ENCODE results near the gene PRPF38B. TPM values are rescaled to one million over a fixed set of nuclear protein-coding genes. Genes with fewer than 3 reads are reported as not detected.

The PRPF38B gene
- total and polyA plus RNA-seq, 9 of the 15 experiments (the other 6 are each of a cell fraction or from before 2014, with no cell fraction given), result 25.3 to 85.5 (median 66.4) TPM

GRCh38 chr1:108747171-108747850, 55.2 kb downstream of the PRPF38B start (continued):
- 0 out of 2 replicates have a peak, but pooled peaks have one; percentile 54 for TF ChIP-seq ZBTB26 (CRISPR knock-in tag; IDR thresholded peaks at IDR 0.05)
- TF ChIP-seq, protein P1, sequence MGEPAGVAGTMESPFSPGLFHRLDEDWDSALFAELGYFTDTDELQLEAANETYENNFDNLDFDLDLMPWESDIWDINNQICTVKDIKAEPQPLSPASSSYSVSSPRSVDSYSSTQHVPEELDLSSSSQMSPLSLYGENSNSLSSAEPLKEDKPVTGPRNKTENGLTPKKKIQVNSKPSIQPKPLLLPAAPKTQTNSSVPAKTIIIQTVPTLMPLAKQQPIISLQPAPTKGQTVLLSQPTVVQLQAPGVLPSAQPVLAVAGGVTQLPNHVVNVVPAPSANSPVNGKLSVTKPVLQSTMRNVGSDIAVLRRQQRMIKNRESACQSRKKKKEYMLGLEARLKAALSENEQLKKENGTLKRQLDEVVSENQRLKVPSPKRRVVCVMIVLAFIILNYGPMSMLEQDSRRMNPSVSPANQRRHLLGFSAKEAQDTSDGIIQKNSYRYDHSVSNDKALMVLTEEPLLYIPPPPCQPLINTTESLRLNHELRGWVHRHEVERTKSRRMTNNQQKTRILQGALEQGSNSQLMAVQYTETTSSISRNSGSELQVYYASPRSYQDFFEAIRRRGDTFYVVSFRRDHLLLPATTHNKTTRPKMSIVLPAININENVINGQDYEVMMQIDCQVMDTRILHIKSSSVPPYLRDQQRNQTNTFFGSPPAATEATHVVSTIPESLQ (CRISPR knock-in tag; IDR thresholded peaks at IDR 0.05), result no peak
- no peak for TF ChIP-seq ZSCAN29 (IDR thresholded peaks at IDR 0.05)
- TF ChIP-seq POLR2G (IDR thresholded peaks at IDR 0.05; ENCODE audit: low read depth, low read length), result no peak
- TF ChIP-seq ZKSCAN3 (CRISPR knock-in tag; IDR thresholded peaks at IDR 0.05), result no peak
- TF ChIP-seq, protein P2, sequence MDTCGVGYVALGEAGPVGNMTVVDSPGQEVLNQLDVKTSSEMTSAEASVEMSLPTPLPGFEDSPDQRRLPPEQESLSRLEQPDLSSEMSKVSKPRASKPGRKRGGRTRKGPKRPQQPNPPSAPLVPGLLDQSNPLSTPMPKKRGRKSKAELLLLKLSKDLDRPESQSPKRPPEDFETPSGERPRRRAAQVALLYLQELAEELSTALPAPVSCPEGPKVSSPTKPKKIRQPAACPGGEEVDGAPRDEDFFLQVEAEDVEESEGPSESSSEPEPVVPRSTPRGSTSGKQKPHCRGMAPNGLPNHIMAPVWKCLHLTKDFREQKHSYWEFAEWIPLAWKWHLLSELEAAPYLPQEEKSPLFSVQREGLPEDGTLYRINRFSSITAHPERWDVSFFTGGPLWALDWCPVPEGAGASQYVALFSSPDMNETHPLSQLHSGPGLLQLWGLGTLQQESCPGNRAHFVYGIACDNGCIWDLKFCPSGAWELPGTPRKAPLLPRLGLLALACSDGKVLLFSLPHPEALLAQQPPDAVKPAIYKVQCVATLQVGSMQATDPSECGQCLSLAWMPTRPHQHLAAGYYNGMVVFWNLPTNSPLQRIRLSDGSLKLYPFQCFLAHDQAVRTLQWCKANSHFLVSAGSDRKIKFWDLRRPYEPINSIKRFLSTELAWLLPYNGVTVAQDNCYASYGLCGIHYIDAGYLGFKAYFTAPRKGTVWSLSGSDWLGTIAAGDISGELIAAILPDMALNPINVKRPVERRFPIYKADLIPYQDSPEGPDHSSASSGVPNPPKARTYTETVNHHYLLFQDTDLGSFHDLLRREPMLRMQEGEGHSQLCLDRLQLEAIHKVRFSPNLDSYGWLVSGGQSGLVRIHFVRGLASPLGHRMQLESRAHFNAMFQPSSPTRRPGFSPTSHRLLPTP (IDR thresholded peaks at IDR 0.05; ENCODE audit: borderline replicate concordance, extremely low read depth, insufficient read length), result no peak
- TF ChIP-seq ETS2 (tag; IDR thresholded peaks at IDR 0.05; ENCODE audit: borderline replicate concordance, poor library complexity, severe bottlenecking), result no peak
- no peak for TF ChIP-seq PCBP1 (IDR thresholded peaks at IDR 0.05; ENCODE audit: low read depth, low read length, poor library complexity, severe bottlenecking)
- TF ChIP-seq U2AF1 (optimal IDR thresholded peaks at IDR 0.05; ENCODE audit: low read depth, low read length), result no peak
- TF ChIP-seq MLX (CRISPR knock-in tag; conservative IDR thresholded peaks at IDR 0.05), result no peak
- TF ChIP-seq XRCC3 (IDR thresholded peaks at IDR 0.05), result no peak
- TF ChIP-seq NR0B1 (IDR thresholded peaks at IDR 0.05; ENCODE audit: partially characterized antibody), result no peak
- peak; percentile 81 to 86 for TF ChIP-seq FOXK2 (conservative IDR thresholded peaks at IDR 0.05 in 1 of 2, IDR thresholded peaks at IDR 0.05 in 1 of 2; ENCODE audit: low read depth in 2 of 2)
- TF ChIP-seq EZH2 (IDR thresholded peaks at IDR 0.05; ENCODE audit: borderline replicate concordance, low read depth, low read length), result no peak
- TF ChIP-seq, protein P3, sequence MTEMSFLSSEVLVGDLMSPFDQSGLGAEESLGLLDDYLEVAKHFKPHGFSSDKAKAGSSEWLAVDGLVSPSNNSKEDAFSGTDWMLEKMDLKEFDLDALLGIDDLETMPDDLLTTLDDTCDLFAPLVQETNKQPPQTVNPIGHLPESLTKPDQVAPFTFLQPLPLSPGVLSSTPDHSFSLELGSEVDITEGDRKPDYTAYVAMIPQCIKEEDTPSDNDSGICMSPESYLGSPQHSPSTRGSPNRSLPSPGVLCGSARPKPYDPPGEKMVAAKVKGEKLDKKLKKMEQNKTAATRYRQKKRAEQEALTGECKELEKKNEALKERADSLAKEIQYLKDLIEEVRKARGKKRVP (CRISPR knock-in tag; IDR thresholded peaks at IDR 0.05), result no peak
- no peak for TF ChIP-seq RFX1 (IDR thresholded peaks at IDR 0.05)

Data from K562 (cell line).